ENCODE data around the gene SWT1. TPM values are rescaled to one million over a fixed set of nuclear protein-coding genes. Genes with fewer than 3 reads are reported as not detected.

SWT1 gene
- total RNA-seq, 1 experiment from 2014 or later: 2.7 TPM

DNA sequence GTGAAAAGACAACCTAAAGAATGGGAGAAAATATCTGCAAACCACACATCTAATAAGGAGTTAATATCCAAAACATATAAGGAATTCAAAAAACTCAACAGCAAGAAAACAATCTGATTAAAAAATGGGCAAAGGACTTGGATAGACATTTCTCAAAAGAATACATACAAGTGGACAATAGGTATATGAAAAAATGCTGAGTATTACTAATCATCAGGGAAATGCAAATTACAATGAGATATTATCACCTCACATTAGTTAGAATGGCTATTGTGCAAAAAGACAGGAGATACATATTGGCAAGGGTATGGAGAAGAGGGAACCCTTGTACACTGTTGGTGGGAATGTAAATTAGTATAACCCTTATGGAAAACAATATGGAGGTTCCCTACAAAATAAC, 45.1 kb upstream of the SWT1 start:
- H3K27me3 ChIP-seq (replicated peaks; ENCODE audit: control insufficient read depth, insufficient read depth, low read length): no peaks in the 10 kb centered on the region
- H3K4me1 Mint-ChIP-seq (ENCODE audit: low read depth, unreplicated experiment): no peaks in the 10 kb centered on the region
- CTCF ChIA-PET: no interaction called here
- no peak overlapping the region for H3K4me3 ChIP-seq (ENCODE audit: low read depth, low read length)
- H3K27me3 Mint-ChIP-seq (ENCODE audit: insufficient read depth, unreplicated experiment): no peaks in the 10 kb centered on the region
- H3K27ac Mint-ChIP-seq (ENCODE audit: unreplicated experiment): no peak overlapping the region
- H3K36me3 ChIP-seq (ENCODE audit: control insufficient read depth, insufficient read depth, low read length): no peaks in the 10 kb centered on the region
- POLR2A ChIA-PET: no interaction called here
- no peak overlapping the region for H3K4me3 Mint-ChIP-seq (ENCODE audit: unreplicated experiment)
- peaks cover 12% of the 10 kb centered on the region for H3K9me3 ChIP-seq
- intact Hi-C loops (cut with micrococcal nuclease; ENCODE audit: unreplicated experiment): no loop called here
- H3K9me3 Mint-ChIP-seq (ENCODE audit: unreplicated experiment): no peaks in the 10 kb centered on the region
- H3K4me1 ChIP-seq: no peaks in the 10 kb centered on the region
- BruUV-seq (replicated peaks): no TSS peak
- TF ChIP-seq, protein P1, sequence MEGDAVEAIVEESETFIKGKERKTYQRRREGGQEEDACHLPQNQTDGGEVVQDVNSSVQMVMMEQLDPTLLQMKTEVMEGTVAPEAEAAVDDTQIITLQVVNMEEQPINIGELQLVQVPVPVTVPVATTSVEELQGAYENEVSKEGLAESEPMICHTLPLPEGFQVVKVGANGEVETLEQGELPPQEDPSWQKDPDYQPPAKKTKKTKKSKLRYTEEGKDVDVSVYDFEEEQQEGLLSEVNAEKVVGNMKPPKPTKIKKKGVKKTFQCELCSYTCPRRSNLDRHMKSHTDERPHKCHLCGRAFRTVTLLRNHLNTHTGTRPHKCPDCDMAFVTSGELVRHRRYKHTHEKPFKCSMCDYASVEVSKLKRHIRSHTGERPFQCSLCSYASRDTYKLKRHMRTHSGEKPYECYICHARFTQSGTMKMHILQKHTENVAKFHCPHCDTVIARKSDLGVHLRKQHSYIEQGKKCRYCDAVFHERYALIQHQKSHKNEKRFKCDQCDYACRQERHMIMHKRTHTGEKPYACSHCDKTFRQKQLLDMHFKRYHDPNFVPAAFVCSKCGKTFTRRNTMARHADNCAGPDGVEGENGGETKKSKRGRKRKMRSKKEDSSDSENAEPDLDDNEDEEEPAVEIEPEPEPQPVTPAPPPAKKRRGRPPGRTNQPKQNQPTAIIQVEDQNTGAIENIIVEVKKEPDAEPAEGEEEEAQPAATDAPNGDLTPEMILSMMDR (IDR thresholded peaks at IDR 0.05; ENCODE audit: insufficient read depth in 1 of 2, low read depth in 1 of 2, low read length in 1 of 2, severe bottlenecking in 1 of 2, unreplicated experiment in 1 of 2): no peak
- DNase-seq: no peak
- H3K36me3 Mint-ChIP-seq (ENCODE audit: insufficient read depth, unreplicated experiment): peaks cover 4% of the 10 kb centered on the region

DNA sequence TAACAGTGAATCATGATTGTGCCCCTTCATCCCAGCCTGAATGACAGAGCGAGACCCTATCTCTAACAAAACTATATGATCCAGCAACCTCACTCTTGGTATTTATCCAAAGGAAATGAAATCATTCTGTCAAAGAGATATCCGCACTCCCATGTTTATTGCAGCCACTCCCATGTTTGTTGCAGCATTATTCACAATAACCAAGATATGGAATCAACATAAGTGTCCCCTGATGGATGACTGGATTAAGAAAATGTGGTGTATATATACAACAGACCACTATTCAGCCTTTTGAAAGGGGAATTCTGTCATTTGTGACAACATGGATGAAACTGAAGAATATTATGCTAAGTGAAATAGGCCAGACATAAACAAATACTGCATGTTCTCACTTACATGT, 44.6 kb upstream of the SWT1 start:
- Mint-ChIP-seq H3K27me3 (ENCODE audit: insufficient read depth, unreplicated experiment) (no peaks in the 10 kb centered on the region), H3K27ac (ENCODE audit: unreplicated experiment) (no peak overlapping the region), H3K4me1 (ENCODE audit: low read depth, unreplicated experiment) (no peaks in the 10 kb centered on the region), H3K4me3 (ENCODE audit: unreplicated experiment) (no peak overlapping the region), H3K9me3 (ENCODE audit: unreplicated experiment) (no peaks in the 10 kb centered on the region), H3K36me3 (ENCODE audit: insufficient read depth, unreplicated experiment) (peaks cover 4% of the 10 kb centered on the region)
- ChIA-PET CTCF (no interaction called here), POLR2A (no interaction called here)
- intact Hi-C loops (cut with micrococcal nuclease; ENCODE audit: unreplicated experiment): no loop called here
- DNase-seq: no peak
- H3K4me1 ChIP-seq: no peaks in the 10 kb centered on the region
- no peaks in the 10 kb centered on the region for H3K36me3 ChIP-seq (ENCODE audit: control insufficient read depth, insufficient read depth, low read length)
- no peak overlapping the region for H3K4me3 ChIP-seq (ENCODE audit: low read depth, low read length)
- H3K9me3 ChIP-seq: peaks cover 12% of the 10 kb centered on the region
- no TSS peak for BruUV-seq (replicated peaks)
- TF ChIP-seq, protein P1 (IDR thresholded peaks at IDR 0.05; ENCODE audit: insufficient read depth in 1 of 2, low read depth in 1 of 2, low read length in 1 of 2, severe bottlenecking in 1 of 2, unreplicated experiment in 1 of 2): no peak
- no peaks in the 10 kb centered on the region for H3K27me3 ChIP-seq (replicated peaks; ENCODE audit: control insufficient read depth, insufficient read depth, low read length)

DNA sequence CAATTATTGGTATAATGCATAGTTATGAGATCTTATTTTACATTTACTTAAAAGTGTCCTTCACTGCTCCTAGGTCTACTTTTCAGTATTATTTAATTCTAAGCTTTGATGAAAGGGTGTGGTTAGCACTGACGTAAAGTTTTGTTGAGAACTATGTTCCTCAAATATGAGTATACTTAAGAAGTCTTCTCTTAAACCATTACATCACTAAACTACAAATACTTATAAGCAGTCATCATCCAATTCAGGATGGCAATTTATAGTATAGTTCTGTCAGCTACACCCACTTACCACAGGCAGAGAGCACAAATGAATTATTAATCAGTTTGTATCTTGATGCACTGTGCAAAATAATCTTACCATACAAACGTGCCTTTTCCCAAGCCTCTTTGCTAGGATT, 27.3 kb upstream of the SWT1 start:
- TF ChIP-seq, protein P1 (IDR thresholded peaks at IDR 0.05; ENCODE audit: insufficient read depth in 1 of 2, low read depth in 1 of 2, low read length in 1 of 2, severe bottlenecking in 1 of 2, unreplicated experiment in 1 of 2): no peak
- H3K36me3 ChIP-seq (ENCODE audit: control insufficient read depth, insufficient read depth, low read length): no peaks in the 10 kb centered on the region; the same call in 1 of the 2 replicates
- BruUV-seq (replicated peaks): no TSS peak
- no peaks in the 10 kb centered on the region for H3K4me1 ChIP-seq
- no peaks in the 10 kb centered on the region for H3K27me3 Mint-ChIP-seq (ENCODE audit: insufficient read depth, unreplicated experiment)
- CTCF ChIA-PET: no interaction called here
- no peak overlapping the region for H3K4me3 ChIP-seq (ENCODE audit: low read depth, low read length)
- intact Hi-C loops (cut with micrococcal nuclease; ENCODE audit: unreplicated experiment): no loop called here
- peaks cover 27% of the 10 kb centered on the region for H3K36me3 Mint-ChIP-seq (ENCODE audit: insufficient read depth, unreplicated experiment)
- POLR2A ChIA-PET: no interaction called here
- peaks cover 14% of the 10 kb centered on the region for H3K9me3 Mint-ChIP-seq (ENCODE audit: unreplicated experiment)
- H3K9me3 ChIP-seq: no peaks in the 10 kb centered on the region
- no peaks in the 10 kb centered on the region for H3K27me3 ChIP-seq (replicated peaks; ENCODE audit: control insufficient read depth, insufficient read depth, low read length)
- no peak for DNase-seq
- no peak overlapping the region for H3K27ac Mint-ChIP-seq (ENCODE audit: unreplicated experiment)
- H3K4me1 Mint-ChIP-seq (ENCODE audit: low read depth, unreplicated experiment): no peaks in the 10 kb centered on the region
- no peak overlapping the region for H3K4me3 Mint-ChIP-seq (ENCODE audit: unreplicated experiment)

All from Caco-2 (cell line).